ENCODE measurements around the gene JAKMIP1.

JAKMIP1 gene

DNA sequence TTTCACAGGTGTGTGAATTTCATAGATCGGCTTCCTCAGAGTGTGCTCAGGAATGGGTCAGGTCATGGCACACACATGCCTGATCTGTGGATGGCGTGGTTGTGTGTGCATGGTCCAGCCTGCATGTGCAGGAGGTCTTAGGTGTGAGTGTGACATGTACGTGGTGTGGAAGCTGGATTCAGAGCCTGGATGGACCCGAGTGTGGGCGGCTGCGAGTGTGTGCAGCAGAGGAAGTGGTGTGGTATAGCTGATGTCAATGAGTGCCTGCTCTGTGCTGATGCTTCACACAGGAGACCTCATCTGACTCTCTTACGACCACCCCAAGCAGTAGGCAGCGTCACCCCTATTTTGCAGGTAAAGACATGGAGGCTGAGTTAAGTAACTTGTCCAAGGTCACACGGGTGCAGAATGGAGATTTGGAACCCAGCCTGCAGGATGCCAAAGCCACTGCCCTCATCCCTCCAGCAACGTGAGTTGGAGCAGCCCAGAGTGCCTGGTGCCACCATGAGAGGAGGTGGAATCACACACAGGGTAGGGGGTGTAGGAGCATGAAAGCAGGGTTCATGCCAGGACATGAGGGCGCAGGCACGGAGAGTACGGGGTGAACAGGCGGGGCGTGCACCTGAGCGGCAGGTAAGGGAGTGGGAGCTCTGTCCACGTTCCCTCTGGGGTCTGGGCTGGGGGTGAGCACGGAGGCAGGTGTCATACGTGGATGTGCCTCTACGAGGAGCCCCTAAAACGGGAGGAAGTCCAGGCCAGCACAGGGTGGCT, 157.9 kb downstream of the JAKMIP1 start:
- no peak for DNase-seq (ENCODE audit: low read depth)

DNA sequence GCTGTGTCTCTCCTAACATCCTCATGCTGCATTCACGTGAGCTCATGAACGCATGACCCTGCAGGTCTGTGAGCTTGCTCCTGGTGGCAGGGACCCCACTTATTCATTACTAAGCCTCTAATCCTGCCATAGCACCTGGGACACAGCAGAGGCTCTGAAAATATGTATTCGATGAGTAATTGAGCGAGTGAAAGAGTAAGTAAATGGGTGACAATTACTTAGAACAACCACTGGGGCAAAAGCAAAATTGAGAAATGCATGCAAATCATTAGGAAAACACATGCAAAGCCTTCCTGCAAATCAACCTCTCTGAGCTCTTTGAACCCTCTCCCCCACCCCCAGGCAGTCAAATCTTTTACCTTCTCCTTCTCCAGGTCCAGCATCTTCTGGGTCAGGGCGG, 158.5 kb downstream of the JAKMIP1 start:
- no peak for DNase-seq (ENCODE audit: low read depth)

DNA sequence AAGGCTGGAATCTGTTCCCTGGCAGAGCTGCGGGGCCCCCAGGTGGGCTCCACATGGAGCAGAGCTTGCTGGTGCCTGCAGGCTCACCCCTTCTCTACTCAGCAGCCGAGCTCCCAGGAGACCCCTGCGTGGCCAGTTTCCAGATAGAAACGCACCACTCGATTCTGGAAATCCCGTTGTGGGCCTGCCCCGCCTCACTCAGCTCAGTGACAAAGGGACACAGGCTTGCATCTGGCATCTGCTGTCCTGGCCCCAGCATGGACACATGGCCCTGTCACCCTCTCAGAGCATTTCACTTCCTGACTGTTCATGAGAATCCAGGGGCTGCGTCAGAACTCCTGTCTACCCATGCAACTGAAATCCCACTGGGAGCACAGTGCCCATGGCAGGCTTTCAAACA, 161.6 kb downstream of the JAKMIP1 start:
- DNase-seq (ENCODE audit: low read depth) = no peak

DNA sequence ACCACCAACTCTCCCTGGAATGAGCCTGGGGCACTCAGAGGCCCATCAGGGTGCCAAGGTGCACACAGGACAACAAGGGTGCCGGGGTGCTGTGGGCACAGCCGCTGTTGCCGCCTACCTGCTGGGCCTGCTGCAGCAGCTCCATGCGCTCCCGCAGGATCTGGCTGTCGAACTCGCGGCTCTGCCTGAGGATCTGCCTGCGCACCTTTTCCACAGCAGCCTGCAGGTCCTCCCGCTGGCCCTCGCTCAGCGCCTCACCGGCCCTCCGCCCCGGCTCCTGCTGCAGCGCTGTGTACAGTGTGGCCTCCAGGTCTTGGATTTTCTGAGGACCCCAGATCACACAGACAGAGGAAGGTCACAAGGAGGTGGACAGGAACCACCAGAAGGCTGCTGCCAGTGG, 164.6 kb downstream of the JAKMIP1 start:
- no peak for DNase-seq (ENCODE audit: low read depth)

DNA sequence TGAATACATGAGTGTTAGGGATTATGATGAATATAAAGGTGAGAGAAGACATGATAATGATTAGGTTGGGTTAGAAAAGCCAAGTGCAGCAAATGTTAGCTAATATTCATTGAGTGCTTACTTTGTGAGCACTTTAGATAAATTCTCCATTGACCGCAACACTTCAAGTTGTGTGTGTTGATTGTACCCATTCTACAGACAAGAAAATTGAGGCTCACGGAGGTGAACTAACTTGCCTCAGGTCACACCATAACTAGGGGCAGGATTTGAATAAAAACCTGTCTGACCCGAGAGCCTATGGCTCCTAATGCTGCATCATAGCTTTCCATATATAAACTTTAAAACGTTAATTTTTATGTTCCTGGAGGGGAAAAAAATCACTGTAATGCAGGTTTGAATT, 167.0 kb downstream of the JAKMIP1 start:
- no peak for DNase-seq (ENCODE audit: low read depth)

DNA sequence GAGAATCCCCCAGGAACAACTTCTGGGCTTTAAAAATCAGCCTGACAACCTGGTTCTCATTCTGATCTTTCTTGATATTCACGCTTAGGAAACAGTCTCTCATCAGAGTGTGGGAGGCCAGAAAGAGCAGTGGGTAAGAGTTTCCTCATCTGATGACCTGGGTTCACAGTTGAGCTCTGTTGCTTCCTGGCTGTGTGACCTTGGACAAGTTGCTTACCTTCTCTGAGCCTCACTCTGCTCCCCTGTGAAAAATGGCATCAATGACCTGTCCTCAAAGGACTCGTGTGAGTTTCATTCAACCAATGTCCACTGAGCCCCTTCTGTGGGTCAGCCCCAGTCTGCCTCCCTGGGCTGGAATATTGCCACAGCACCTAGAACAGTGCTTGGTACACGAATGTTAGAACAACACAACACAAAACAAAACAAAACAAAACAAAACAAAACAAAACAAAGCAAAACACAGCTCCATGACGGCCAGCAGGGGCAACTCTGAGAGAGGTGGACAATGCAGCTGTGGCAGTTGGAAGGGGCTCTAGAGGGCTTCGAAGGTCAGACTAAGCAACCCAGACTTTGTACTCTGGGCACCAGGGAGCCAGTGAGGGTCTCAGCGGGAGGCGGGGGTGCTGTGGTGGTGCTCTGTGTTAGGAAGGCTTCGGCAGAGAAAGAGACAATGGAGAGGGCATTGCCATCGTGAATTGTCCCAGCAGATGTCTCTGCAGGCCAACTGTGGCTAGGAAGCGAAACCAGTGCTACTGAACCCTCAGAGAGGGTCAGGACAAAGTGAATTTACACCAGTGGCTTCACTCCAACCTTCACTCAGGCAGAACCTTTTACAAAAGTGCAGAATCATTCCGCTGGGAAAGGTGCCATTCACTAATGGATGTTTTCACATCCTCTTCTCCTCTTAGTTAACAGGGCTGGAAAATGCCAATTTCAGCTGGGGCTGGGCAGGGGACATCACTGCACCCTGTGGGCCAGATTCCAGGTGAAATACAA, 167.8 kb downstream of the JAKMIP1 start:
- DNase-seq (ENCODE audit: low read depth) = no peak

DNA sequence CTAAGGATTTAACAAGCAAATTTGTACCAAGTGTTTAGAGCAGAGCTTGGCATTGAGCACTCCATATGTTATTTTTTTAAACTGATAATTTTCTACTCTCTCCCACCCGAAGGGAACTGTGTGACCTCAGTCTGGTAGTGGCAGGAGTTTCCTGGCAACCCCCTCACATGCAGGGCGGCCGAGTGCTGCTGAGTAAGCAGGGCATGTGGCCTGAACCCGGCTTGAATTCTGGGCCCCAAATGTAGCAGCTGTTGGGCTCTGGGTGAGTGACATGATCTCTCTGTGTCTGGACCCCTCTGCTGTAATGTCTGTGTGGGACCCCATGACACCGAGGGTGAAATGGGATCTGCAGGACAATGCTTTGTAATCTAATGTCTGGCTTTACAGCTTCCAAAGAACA, 168.5 kb downstream of the JAKMIP1 start:
- DNase-seq (ENCODE audit: low read depth) = no peak

DNA sequence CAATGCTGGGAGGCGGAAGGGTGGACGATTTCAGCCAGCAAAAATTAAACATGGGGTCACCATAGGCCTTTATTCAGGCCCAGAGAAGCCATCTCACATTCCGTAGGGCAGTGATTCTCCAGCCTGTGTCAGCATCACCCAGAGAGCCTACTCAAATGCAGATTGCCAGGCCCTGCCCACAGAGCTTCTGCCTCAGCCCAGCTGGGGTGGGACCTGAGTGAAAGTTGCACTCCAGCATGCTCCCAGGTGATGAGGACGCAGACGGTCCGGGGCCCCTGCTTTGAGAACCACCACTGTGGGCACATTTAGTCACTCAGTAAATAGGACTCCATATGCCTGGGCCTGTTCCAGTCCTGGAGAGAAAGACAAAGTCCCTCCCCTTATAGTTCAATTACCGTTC, 169.7 kb downstream of the JAKMIP1 start:
- DNase-seq (ENCODE audit: low read depth) = no peak

DNA sequence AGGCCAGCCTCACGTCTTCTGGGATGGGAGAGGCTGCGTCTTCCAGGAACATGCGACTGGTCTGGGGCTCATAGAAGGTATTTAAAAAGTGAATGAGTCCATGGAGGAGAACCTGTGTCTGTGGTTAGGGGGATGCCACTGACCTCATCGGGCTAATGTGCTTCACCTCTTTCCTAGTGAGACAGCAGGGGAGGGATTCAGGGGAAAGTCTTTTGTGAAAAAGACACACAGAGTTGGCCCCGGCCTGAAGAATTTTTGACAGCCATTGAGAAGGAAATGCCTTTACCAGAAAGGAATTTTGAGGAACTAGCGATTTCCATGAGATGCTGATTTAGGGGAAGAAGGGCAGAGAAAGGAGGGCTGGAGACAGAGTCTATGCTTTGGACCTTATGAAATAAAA, 171.1 kb downstream of the JAKMIP1 start:
- no peak for DNase-seq (ENCODE audit: low read depth)

DNA sequence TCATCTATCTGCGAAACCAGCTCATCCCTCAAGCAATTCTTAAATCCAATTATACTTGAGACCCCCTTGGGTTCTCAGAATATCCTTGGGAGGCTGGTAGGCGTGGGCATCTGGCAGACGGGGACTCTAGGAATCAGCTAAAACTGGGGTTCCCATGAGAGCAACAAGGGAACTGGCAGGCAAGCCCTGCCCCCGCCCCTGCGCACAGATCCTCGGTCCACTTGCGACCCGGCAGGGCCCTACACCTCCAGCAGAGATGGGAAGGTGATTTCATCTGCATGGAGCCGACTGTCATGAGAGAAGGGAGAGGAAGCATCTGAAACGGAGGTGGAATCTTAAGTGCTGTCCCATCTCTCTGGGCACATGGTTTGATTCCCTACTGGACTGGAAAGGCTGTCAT, 172.2 kb downstream of the JAKMIP1 start:
- no peak for DNase-seq (ENCODE audit: low read depth)

DNA sequence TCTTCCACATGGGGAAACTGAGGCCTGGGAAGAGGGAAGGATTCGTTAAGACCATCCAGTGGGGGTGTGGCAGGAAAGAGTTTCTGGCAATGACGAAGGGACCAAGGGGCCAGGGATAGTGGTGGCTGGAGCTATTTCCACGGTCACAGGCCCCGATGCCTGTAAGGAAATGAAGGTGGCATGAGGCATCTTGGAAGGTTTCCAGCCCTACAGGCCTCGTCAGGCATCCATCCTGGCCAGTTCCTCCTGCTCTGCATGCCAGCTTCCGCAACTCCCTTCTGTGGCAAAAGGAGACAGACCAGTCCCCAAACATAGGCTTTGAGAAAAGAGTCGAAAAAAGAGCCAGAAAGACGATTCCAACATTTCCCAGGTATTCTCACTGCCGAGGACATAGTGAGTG, 173.0 kb downstream of the JAKMIP1 start:
- no peak for DNase-seq (ENCODE audit: low read depth)

DNA sequence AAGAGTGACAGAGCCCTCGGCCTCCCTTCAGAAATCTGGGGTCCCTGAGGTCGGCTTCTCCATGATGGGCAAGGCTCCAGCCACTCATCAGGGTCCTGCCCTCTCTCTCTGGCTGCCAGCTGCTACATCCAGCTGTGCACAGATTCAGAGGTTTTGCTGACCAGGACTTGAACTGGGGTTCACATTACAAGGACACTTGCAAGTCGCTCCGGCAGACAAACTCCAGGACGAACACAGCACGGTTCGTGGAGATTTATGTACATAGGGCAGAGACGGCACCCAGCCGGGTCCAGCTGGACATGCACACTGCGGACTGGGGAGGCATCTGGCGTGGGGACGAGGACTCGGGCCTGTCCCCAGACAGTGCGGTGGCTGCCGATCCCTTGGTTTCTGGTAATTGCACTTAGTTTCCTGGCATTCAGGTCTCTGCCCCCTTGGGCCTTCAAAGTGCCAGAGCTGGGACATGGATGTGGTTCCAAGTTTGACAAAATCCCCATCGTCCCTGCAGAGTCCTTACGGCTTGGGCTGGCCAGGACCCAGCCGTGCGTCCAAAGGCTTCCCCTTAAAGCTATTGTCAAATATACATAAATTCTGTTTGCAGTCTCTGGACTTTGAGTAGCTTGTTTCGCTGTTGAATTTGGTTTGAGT, 175.9 kb downstream of the JAKMIP1 start:
- no peak for DNase-seq (ENCODE audit: low read depth)

DNA sequence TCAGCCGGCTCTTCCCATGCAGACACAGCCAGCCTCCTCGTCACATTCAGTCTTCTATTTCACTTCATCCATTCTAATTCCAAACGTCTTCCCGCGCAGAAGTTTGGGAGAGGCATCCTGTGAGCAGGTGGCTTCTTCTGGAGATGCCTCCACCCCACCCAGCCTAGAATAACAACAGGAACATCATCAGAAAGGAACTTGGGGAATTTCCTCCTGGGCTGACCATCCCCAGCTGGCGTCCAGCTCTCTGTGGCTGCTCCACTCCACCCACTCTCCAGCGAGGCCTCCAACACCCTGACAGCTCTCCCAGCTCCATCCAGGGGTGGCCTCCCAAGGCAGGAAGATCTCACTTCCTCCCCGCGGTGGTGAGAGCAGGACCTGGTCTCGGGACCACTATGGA, 176.6 kb downstream of the JAKMIP1 start:
- peak; percentile 5 for DNase-seq (ENCODE audit: low read depth)

DNA sequence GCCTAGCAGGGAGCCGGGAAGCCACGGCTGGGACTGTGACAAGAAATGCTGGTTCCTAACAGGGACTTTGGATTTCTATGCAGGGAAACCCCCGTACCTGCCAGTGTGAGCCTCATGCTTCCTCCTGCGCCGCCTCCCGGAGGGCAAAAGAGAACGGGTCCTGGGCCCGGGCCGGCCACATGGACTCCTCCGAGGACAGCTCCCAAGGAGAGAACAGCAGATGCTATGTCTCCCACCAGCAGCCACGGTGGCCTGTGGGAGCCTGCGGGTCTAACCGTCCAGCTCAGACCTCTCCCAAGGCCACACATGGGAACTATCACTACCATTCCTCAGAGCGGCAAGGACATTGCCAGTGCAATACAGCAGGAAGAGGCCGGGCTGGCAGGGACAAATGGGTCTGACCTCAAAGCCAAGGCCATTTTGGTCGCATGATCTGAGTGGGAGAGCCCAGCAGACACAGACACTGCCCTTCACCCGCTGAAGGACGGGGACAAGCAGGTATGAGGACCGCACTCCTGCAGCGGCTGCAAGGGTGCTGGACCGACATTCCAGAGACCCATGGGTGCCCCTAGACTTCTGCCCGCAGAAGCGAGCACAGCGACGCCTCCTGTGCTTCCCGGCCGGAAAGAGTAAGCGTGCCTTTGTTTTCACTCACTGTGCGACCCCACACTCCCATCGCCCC, 177.6 kb downstream of the JAKMIP1 start:
- DNase-seq (ENCODE audit: low read depth) = no peak

DNA sequence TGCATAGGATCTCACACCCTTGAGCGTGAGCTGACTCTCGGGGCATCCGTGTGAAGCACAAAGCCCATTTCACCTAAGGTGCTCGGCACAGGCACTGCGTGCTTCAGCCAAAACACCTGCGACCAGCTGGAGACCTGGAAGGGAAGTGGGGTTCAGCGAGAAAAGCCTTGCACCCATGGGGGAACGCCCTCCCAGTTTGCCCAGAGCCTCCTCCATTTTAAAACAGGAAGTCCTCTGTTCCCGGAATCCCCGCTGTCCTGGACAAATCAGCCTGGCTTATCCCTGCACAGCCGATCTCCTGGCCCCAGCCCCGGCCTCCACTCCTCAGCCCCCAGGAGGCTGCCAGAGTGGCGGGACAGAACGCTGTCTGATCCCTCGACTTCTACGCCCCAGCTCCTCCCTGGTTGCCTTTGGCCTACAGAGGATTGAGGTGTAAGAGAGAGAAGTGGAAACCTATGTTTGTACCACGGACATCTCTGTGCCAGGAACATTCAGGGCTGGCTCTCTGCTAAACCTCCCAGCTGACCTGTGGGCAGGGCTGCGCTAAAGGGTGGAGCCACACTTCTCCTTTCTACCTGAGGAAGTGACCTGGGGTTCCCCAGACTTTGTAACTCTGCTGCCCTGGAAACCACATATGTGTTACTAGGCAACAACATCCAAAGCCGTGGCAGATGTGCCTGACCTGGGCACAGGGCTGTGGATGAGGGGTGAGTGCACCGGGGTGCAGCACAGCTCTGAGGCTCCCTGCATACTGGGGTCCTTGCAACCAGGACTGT, 178.3 kb downstream of the JAKMIP1 start:
- DNase-seq (ENCODE audit: low read depth) = no peak

DNA sequence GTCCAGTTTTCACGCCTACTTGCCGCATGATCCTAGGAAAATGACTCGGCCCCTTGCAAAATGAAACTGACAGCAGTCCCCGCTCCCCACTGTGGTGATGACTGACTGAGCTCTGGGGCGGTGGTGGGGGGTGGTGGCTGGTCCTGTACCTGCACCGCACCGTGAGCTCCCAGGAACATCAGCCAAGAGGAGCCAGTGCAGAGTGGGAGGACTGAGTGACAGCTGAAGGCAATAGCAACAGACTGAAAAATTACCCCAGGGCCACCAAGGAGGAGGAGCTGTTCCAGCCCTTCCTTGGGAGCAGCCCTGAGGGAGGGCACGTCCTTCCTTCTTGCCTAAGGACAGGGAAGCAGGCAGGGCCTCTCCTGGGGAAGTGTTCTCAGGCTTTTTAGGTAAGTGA, 179.7 kb downstream of the JAKMIP1 start:
- no peak for DNase-seq (ENCODE audit: low read depth)

DNA sequence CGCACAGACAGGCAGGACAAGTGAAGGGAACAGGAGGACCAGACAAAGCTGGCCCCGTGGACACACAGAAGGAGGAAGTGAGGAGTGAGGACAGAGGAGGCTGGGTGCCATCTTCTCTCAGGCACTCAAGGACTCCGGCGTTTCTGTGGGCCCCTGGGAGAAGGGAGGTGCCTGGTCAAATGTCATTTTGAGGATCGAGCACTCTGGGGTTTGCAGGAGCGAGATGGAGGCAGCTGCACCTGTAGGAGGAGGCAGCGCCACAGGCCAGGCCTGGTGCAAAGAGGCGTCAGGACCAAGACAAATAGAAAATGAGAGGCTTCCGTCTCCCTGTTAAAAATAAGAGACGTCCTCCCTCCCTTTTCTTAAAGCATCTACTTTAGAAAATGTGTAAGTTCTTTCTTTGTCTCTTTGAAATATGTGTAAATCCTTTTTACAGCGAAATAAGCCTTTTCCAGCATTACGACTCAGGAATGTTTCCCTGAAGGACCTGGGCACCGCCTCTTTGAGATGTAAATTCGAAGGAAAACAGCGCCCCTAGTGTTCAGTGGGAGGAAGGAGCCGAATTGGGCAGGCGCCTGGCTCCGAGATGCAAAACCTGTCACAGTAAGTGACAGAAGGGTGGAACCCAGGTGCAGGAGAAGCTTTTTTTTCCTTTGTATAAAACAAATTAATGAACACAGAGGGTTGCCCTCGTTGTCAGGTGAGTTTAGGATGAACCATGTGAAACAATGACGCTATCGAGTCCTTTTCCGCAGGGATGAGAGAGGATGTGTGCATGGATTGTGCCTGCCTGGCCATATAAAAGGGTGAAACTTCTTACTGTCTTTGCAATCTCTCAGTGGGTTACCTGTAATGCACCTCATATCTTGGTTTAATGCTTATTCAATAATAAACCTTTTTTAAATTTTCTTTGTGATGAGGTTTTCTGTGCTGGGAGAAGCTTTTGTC, 180.8 kb downstream of the JAKMIP1 start:
- DNase-seq (ENCODE audit: low read depth) = peak; percentile 5

DNA sequence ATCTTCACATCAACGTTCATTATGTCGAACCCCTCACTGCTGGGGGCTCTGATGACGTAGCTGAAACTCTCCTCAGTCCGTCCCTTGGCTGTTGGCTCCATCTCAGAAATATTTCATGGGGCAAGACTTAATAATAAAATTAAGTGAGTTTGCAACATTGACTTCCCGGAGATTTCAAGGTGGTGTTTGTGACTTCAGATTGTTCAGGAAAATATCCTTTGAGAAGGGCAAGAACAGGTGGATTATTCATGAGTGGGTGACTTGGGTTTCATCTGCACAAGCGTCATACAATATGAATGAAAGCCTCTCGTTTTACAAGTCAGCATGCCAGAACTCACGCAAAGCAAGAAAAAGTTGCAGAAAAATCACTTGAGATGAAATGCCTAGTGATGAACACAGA, 182.0 kb downstream of the JAKMIP1 start, which contains the start of gene C4orf50:
Gene C4orf50, minus strand, starts transcription at position 101 of the 400 bp plus-strand sequence.
- no peak for DNase-seq (ENCODE audit: low read depth)

DNA sequence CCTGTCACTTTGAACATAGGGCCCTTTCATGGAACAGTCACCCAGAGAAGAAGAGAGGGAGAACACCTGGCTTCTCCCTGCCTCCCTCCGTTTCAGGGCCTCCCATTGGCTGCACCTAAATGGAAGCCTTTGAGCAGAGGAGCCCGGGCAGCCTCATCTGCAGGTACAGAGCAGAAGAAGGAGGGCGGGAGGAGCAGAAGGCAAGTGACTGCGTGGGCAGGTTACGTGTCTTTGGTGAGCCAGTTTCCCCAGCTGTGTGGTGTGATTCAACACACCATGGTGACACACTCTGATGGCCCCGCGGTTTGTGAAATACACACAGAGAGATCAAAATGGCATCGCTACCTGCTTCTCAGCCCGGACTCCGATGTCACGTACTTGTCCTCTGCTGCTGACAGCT, 182.5 kb downstream of the JAKMIP1 start:
- no peak for DNase-seq (ENCODE audit: low read depth)

DNA sequence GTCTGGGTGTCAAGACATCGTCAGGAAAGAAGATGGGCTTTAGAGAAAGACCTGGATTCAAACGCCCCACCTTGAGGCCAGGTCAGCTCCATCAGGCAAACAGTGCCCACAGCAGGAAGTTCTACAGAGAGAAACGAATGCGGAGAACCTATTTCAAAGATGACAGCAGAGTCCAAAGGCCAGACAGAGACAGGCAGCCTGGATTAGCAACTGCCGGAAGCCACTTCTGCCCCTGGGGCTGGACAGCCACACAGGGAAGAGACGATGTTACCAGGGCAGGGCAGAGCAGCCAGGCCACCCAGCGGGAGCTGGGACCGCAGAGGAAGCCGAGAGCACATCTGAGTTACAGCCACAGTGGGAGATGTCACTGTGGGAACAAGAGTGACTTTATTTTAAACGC, 183.3 kb downstream of the JAKMIP1 start:
- no peak for DNase-seq (ENCODE audit: low read depth)

Measured in HS-5 (cell line).